ENCODE data around the gene KDM2B. TPM values are rescaled to one million over a fixed set of nuclear protein-coding genes. Genes with fewer than 3 reads are reported as not detected.

Gene KDM2B
- total RNA-seq, 1 experiment from 2014 or later: 45.1 TPM

DNA sequence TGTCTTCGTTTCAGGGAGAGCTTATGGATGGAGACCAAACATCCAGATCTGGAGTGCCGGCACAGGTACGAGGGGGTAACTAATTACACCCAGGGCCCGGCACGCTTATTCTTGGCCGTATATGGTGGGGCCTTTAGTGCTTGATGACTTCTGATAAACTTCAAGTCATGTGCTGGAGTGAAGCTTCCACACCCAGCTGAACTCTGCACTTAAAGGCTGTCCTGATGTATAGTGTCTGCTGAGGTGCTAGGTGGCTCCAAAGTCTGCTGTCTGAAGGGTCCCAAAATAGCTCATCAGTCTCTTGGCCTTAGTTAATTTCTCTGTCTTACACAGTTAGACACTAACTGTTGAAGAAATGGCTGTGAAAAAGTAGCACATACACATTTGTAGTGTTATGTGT lies 163.0 kb downstream of the KDM2B start:
- Histone ChIP-seq H3K9me2 (ENCODE audit: insufficient read depth) (no peaks in the 10 kb centered on the region), H3K4me3 (no peak overlapping the region), H3K79me2 (ENCODE audit: low read depth) (no peaks in the 10 kb centered on the region), H4K20me1 (ENCODE audit: insufficient read depth) (no peaks in the 10 kb centered on the region), H3K9me3 (ENCODE audit: insufficient read depth, low read depth) (no peaks in the 10 kb centered on the region), H3K27ac (no peak overlapping the region), H3K27me3 (ENCODE audit: insufficient read depth, low read depth) (no peaks in the 10 kb centered on the region), H3K36me3 (ENCODE audit: low read depth) (peaks cover 21% of the 10 kb centered on the region), H2AFZ (no peak overlapping the region), H3K4me2 (no peak overlapping the region), H3K4me1 (replicated peaks; ENCODE audit: insufficient read depth) (no peaks in the 10 kb centered on the region), H3F3A (ENCODE audit: insufficient read depth, low read depth) (0 out of 2 replicates have a peak, but pooled peaks cover 4% of the 10 kb centered on the region)
- intact Hi-C loops (cut with micrococcal nuclease; ENCODE audit: unreplicated experiment): no loop called here
- no TSS peak for BruUV-seq (replicated peaks)
- no peak for TF ChIP-seq EZH2 (IDR thresholded peaks at IDR 0.05; ENCODE audit: low read depth)
- TF ChIP-seq, protein P1, sequence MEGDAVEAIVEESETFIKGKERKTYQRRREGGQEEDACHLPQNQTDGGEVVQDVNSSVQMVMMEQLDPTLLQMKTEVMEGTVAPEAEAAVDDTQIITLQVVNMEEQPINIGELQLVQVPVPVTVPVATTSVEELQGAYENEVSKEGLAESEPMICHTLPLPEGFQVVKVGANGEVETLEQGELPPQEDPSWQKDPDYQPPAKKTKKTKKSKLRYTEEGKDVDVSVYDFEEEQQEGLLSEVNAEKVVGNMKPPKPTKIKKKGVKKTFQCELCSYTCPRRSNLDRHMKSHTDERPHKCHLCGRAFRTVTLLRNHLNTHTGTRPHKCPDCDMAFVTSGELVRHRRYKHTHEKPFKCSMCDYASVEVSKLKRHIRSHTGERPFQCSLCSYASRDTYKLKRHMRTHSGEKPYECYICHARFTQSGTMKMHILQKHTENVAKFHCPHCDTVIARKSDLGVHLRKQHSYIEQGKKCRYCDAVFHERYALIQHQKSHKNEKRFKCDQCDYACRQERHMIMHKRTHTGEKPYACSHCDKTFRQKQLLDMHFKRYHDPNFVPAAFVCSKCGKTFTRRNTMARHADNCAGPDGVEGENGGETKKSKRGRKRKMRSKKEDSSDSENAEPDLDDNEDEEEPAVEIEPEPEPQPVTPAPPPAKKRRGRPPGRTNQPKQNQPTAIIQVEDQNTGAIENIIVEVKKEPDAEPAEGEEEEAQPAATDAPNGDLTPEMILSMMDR (conservative IDR thresholded peaks at IDR 0.05): no peak
- ChIA-PET CTCF (no interaction called here), POLR2A (ENCODE audit: unreplicated experiment) (interaction anchor here (0.6 kb wide), 1 partner anchor 25 kb away, joined by 3 read pairs; no protein-coding TSS in a partner anchor)
- no peak for DNase-seq

DNA sequence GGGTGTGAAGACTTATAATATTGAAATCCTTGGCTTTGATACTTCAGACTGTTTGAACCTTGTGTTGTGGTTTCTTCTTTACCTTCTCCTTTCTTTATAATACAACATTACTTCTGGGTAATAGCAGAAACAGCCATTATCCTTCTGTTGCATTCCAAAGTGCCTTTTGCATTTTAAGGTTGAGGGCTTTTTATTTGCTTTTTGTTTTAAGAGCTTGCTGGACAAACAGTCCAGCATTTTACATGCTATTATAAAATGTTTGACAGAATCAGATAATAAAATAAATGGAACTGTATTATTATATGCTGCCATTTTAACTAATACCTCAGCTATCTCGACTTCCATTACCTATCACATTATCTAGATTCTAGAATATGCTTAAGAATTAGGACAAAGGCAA lies 166.9 kb downstream of the KDM2B start:
- peaks cover 12% of the 10 kb centered on the region; the same call in 1 of the 2 replicates for H3K36me3 ChIP-seq (ENCODE audit: low read depth)
- intact Hi-C loops (cut with micrococcal nuclease; ENCODE audit: unreplicated experiment): no loop called here
- no peak overlapping the region for H3K4me3 ChIP-seq
- H3K4me1 ChIP-seq (replicated peaks; ENCODE audit: insufficient read depth): no peaks in the 10 kb centered on the region
- CTCF ChIA-PET: interaction anchor here (0.6 kb wide), 1 partner anchor 10 kb away, joined by 14 read pairs; no protein-coding TSS in a partner anchor
- TF ChIP-seq EZH2 (IDR thresholded peaks at IDR 0.05; ENCODE audit: low read depth): no peak
- TF ChIP-seq, protein P1 (conservative IDR thresholded peaks at IDR 0.05): no peak
- no peak overlapping the region for H3K27ac ChIP-seq
- no peaks in the 10 kb centered on the region for H3K9me3 ChIP-seq (ENCODE audit: insufficient read depth, low read depth)
- H3K4me2 ChIP-seq: no peak overlapping the region
- no peaks in the 10 kb centered on the region for H4K20me1 ChIP-seq (ENCODE audit: insufficient read depth)
- no peaks in the 10 kb centered on the region for H3K79me2 ChIP-seq (ENCODE audit: low read depth)
- no peak for DNase-seq
- no TSS peak for BruUV-seq (replicated peaks)
- peaks cover 10% of the 10 kb centered on the region; the same call in 1 of the 2 replicates for H3F3A ChIP-seq (ENCODE audit: insufficient read depth, low read depth)
- H3K9me2 ChIP-seq (ENCODE audit: insufficient read depth): no peaks in the 10 kb centered on the region
- POLR2A ChIA-PET (ENCODE audit: unreplicated experiment): interaction anchor here (0.6 to 0.7 kb wide), 2 partner anchors 180 to 271 kb away, joined by 3 to 10 read pairs; no protein-coding TSS in a partner anchor
- H3K27me3 ChIP-seq (ENCODE audit: insufficient read depth, low read depth): no peaks in the 10 kb centered on the region
- H2AFZ ChIP-seq: no peak overlapping the region

DNA sequence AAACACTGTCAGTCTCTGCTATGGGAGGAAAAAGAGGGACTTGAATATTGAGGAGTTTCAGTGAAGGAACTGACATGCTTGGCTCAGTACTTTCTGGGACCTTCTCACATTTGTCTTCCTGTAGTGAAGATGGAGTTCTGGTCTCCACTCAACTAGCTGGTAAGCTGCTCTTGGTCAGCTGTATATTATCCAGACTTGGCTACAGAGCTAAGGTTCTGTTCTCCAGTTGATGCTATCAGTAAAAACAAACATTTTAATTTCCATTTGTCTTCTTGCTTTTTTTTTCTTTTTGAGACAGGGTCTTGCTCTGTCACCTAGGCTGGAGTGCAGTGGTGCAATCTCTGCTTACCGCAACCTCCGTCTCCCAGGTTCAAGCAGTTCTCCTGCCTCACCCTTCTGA lies 175.6 kb downstream of the KDM2B start:
- H4K20me1 ChIP-seq (ENCODE audit: insufficient read depth): no peaks in the 10 kb centered on the region
- H3K36me3 ChIP-seq (ENCODE audit: low read depth): no peaks in the 10 kb centered on the region
- no peak overlapping the region for H3K27ac ChIP-seq
- H3K27me3 ChIP-seq (ENCODE audit: insufficient read depth, low read depth): no peaks in the 10 kb centered on the region
- H3K9me3 ChIP-seq (ENCODE audit: insufficient read depth, low read depth): no peaks in the 10 kb centered on the region
- H3K79me2 ChIP-seq (ENCODE audit: low read depth): peaks cover 51% of the 10 kb centered on the region
- H3F3A ChIP-seq (ENCODE audit: insufficient read depth, low read depth): no peaks in the 10 kb centered on the region
- DNase-seq: no peak
- POLR2A ChIA-PET (ENCODE audit: unreplicated experiment): no interaction called here
- CTCF ChIA-PET: no interaction called here
- no TSS peak for BruUV-seq (replicated peaks)
- peaks cover 14% of the 10 kb centered on the region for H3K4me1 ChIP-seq (replicated peaks; ENCODE audit: insufficient read depth)
- H3K4me2 ChIP-seq: no peak overlapping the region
- TF ChIP-seq EZH2 (IDR thresholded peaks at IDR 0.05; ENCODE audit: low read depth): no peak
- TF ChIP-seq, protein P1 (conservative IDR thresholded peaks at IDR 0.05): no peak
- no peaks in the 10 kb centered on the region for H3K9me2 ChIP-seq (ENCODE audit: insufficient read depth)
- no peak overlapping the region for H3K4me3 ChIP-seq
- intact Hi-C loops (cut with micrococcal nuclease; ENCODE audit: unreplicated experiment): no loop called here
- no peak overlapping the region for H2AFZ ChIP-seq
